CD14-positive monocyte (primary cell): ENCODE measurements around the gene C3orf52. TPM values are rescaled to one million over a fixed set of nuclear protein-coding genes. Genes with fewer than 3 reads are reported as not detected.

Experiments used
- DNase-seq, 3 donors: peaks; one replicate each; pipeline ENCODE4 v3.0.0-alpha.2; 2011 to 2022
- H2AFZ ChIP-seq: 2 replicates; pipeline ENCODE4 v1.6.0; 2012; ENCODE audit warnings: mild to moderate bottlenecking, low read depth, low read length, inconsistent platforms; ENCODE audit not compliant: insufficient read depth, poor library complexity, severe bottlenecking
- H3K27ac ChIP-seq, 2 donors: 1 replicate in 1 of 2; 2 replicates in 1 of 2; pipeline ENCODE4 v1.5.1; 2012 to 2013; ENCODE audit warnings: low read length in 2 of 2, control low read depth in 1 of 2, inconsistent platforms in 1 of 2, low read depth in 1 of 2, mild to moderate bottlenecking in 1 of 2
- H3K27me3 ChIP-seq, 2 donors: one replicate each; pipeline versions ENCODE4 v1.6.0 to v1.6.1; 2011 to 2013; ENCODE audit warnings: low read length in 2 of 2; ENCODE audit not compliant: control insufficient read depth in 2 of 2, insufficient read depth in 2 of 2
- H3K36me3 ChIP-seq, 2 donors: replicated peaks in 1 of 2; 1 replicate in 1 of 2; 2 replicates in 1 of 2; pipeline versions ENCODE4 v1.5.1 to v1.6.1; 2012 to 2013; ENCODE audit warnings: low read length in 2 of 2, control low read depth in 1 of 2, inconsistent platforms in 1 of 2, mild to moderate bottlenecking in 1 of 2; ENCODE audit not compliant: insufficient read depth in 2 of 2, control insufficient read depth in 1 of 2
- H3K4me1 ChIP-seq, 2 donors: 1 replicate in 1 of 2; 2 replicates in 1 of 2; pipeline versions ENCODE4 v1.5.1 to v1.6.1; 2012 to 2013; ENCODE audit warnings: low read length in 2 of 2, control low read depth in 1 of 2, inconsistent platforms in 1 of 2, mild to moderate bottlenecking in 1 of 2, moderate library complexity in 1 of 2; ENCODE audit not compliant: insufficient read depth in 2 of 2, control insufficient read depth in 1 of 2
- H3K4me2 ChIP-seq: replicated peaks from 2 replicates; pipeline ENCODE3; 2012; ENCODE audit warnings: low read length, moderate library complexity, mild to moderate bottlenecking; ENCODE audit not compliant: poor library complexity, severe bottlenecking; ENCODE audit errors: extremely low read depth
- H3K4me3 ChIP-seq, 3 experiments: fragments of 200-600 bp in 1 of 3; sonication (generic) in 1 of 3; replicated peaks in 1 of 3; 1 replicate in 2 of 3; 2 replicates in 1 of 3; pipeline ENCODE4 v1.5.1; 2011 to 2013; ENCODE audit warnings: low read length in 3 of 3, mild to moderate bottlenecking in 3 of 3, control low read depth in 2 of 3, low read depth in 2 of 3, inconsistent platforms in 1 of 3, moderate library complexity in 1 of 3
- H3K79me2 ChIP-seq: 2 replicates; pipeline ENCODE4 v1.6.0; 2012; ENCODE audit warnings: mild to moderate bottlenecking, control low read depth, inconsistent platforms, low read length, moderate library complexity; ENCODE audit not compliant: insufficient read depth
- H3K9ac ChIP-seq: 2 replicates; pipeline ENCODE4 v1.6.0; 2017; ENCODE audit warnings: low read length, mild to moderate bottlenecking; ENCODE audit not compliant: insufficient read depth, poor library complexity, severe bottlenecking
- H3K9me3 ChIP-seq, 2 donors: replicated peaks in 1 of 2; 1 replicate in 1 of 2; 2 replicates in 1 of 2; pipeline versions ENCODE4 v1.5.1 to v1.6.1; 2012 to 2013; ENCODE audit warnings: low read length in 2 of 2, control low read depth in 1 of 2; ENCODE audit not compliant: control insufficient read depth in 1 of 2, insufficient read depth in 1 of 2
- H4K20me1 ChIP-seq: 2 replicates; pipeline ENCODE4 v1.6.0; 2012; ENCODE audit warnings: mild to moderate bottlenecking, low read length, control low read depth, moderate library complexity; ENCODE audit not compliant: insufficient read depth
- H3K27ac Mint-ChIP-seq, 7 donors: one replicate each; pipeline ENCODE4 v1.8.0; 2020; ENCODE audit warnings: mild to moderate bottlenecking in 7 of 7, mixed read lengths in 7 of 7, moderate library complexity in 6 of 7, inconsistent platforms in 2 of 7
- H3K27me3 Mint-ChIP-seq, 3 donors: one replicate each; pipeline ENCODE4 v1.8.0; 2021 to 2022; ENCODE audit warnings: low read depth in 3 of 3, mild to moderate bottlenecking in 3 of 3, mixed read lengths in 3 of 3, moderate library complexity in 3 of 3, inconsistent platforms in 1 of 3
- H3K36me3 Mint-ChIP-seq, 2 donors: one replicate each; pipeline ENCODE4 v1.8.0; 2020; ENCODE audit warnings: mixed read lengths in 2 of 2, inconsistent platforms in 1 of 2, mild to moderate bottlenecking in 1 of 2
- H3K4me1 Mint-ChIP-seq: one replicate; pipeline ENCODE4 v1.8.0; 2020; ENCODE audit warnings: mild to moderate bottlenecking, mixed read lengths
- H3K4me3 Mint-ChIP-seq, 2 donors: one replicate each; pipeline ENCODE4 v1.8.0; 2020; ENCODE audit warnings: mild to moderate bottlenecking in 2 of 2, mixed read lengths in 2 of 2, moderate library complexity in 1 of 2
- H3K9me3 Mint-ChIP-seq, 7 donors: one replicate each; pipeline ENCODE4 v1.8.0; 2020 to 2022; ENCODE audit warnings: mixed read lengths in 7 of 7, mild to moderate bottlenecking in 6 of 7, moderate library complexity in 6 of 7, inconsistent platforms in 2 of 7
- CTCF ChIP-seq: fragments of 200-600 bp; IDR thresholded peaks from one replicate; pipeline ENCODE4 v1.8.0; 2022; ENCODE audit warnings: antibody characterized with exemption, mild to moderate bottlenecking
- WGBS: methylation state at CpG from one replicate; pipeline ENCODE4 v1.1.5; 2013; ENCODE audit warnings: missing lambda C conversion rate; ENCODE audit not compliant: insufficient coverage; 5-methylcytosine and 5-hydroxymethylcytosine counted together
- intact Hi-C, 2 donors: fragments of 100-400 bp; cut with micrococcal nuclease; formaldehyde crosslinking; loops; one replicate each; pipeline versions ENCODE4 v1.15.0 to v1.15.1; 2023
- polyA plus RNA-seq, 3 donors: library from polyadenylated mRNA; depleted of rRNA in 1 of 3; unstranded in 2 of 3; stranded (reverse) in 1 of 3; fragments of 300-500 nt in 2 of 3; fragments of >200 nt in 1 of 3; fragmentation: Illumina TruSeq in 2 of 3; gene quantifications; 1 replicate in 2 of 3; 2 replicates in 1 of 3; pipeline ENCODE4 v1.2.3, GENCODE V29; 2012 to 2021

Gene C3orf52
- polyA plus RNA-seq, 3 donors = not detected

GRCh38 chr3:112086875-112087524, 811 bp downstream of the C3orf52 start:
- peaks cover 30% of the 10 kb centered on the region for H3K4me1 Mint-ChIP-seq
- no peak for TF ChIP-seq CTCF
- peak overlapping the region; percentile 56 to 92 for H3K4me3 Mint-ChIP-seq
- WGBS = 84% methylated on average over 2 of the region's 14 CpGs
- peaks cover 0 to 9% of the 10 kb centered on the region in 2 donors for H3K36me3 Mint-ChIP-seq
- no peaks in the 10 kb centered on the region for H3K79me2 ChIP-seq
- peaks cover 83 to 94% of the 10 kb centered on the region in 2 donors for H3K27me3 ChIP-seq
- peak overlapping the region; percentile 9 for H3K9ac ChIP-seq
- DNase-seq = no peak
- peaks cover 21 to 22% of the 10 kb centered on the region in 2 donors for H3K4me1 ChIP-seq
- H3K27ac Mint-ChIP-seq = peak overlapping the region in 1 of 7 donors; percentile 18
- peaks cover 84 to 93% (median 90%) of the 10 kb centered on the region in 3 donors for H3K27me3 Mint-ChIP-seq
- peaks cover 0 to 8% of the 10 kb centered on the region in 2 donors for H3K9me3 ChIP-seq
- H3K27ac ChIP-seq = no peak overlapping the region
- no peaks in the 10 kb centered on the region for H4K20me1 ChIP-seq
- intact Hi-C loops = no loop called here
- no peaks in the 10 kb centered on the region for H3K36me3 ChIP-seq
- peak overlapping the region; percentile 59 for H2AFZ ChIP-seq
- H3K4me2 ChIP-seq = peak overlapping the region; percentile 77
- H3K4me3 ChIP-seq = peak overlapping the region in 2 of 3 experiments; percentile 24 to 66
- peaks cover 0 to 23% (median 8%) of the 10 kb centered on the region in 7 donors for H3K9me3 Mint-ChIP-seq

GRCh38 chr3:112087746-112088145, 1.6 kb downstream of the C3orf52 start:
- WGBS = 92% methylated on average over 5 of the region's 5 CpGs
- H2AFZ ChIP-seq = no peak overlapping the region
- H3K27me3 ChIP-seq = peaks cover 89 to 94% of the 10 kb centered on the region in 2 donors
- no peak for DNase-seq
- no peaks in the 10 kb centered on the region for H3K36me3 ChIP-seq
- Mint-ChIP-seq H3K9me3 (peaks cover 0 to 26% (median 8%) of the 10 kb centered on the region in 7 donors), H3K4me1 (peaks cover 36% of the 10 kb centered on the region), H3K27ac (no peak overlapping the region), H3K4me3 (peak overlapping the region in 1 of 2 donors; percentile 92), H3K27me3 (peaks cover 89 to 96% (median 92%) of the 10 kb centered on the region in 3 donors), H3K36me3 (peaks cover 0 to 10% of the 10 kb centered on the region in 2 donors)
- H3K4me3 ChIP-seq = no peak overlapping the region
- peaks cover 0 to 8% of the 10 kb centered on the region in 2 donors for H3K9me3 ChIP-seq
- H3K27ac ChIP-seq = no peak overlapping the region
- no peak overlapping the region for H3K9ac ChIP-seq
- H3K4me1 ChIP-seq = peaks cover 22 to 26% of the 10 kb centered on the region in 2 donors
- H3K79me2 ChIP-seq = no peaks in the 10 kb centered on the region
- TF ChIP-seq CTCF = no peak
- H4K20me1 ChIP-seq = no peaks in the 10 kb centered on the region
- H3K4me2 ChIP-seq = no peak overlapping the region
- intact Hi-C loops = no loop called here
